K562 (cell line): ENCODE results near the gene NUP188. TPM values are rescaled to one million over a fixed set of nuclear protein-coding genes. Genes with fewer than 3 reads are reported as not detected.

Experiments
- ATAC-seq: fragments of 200-7000 bp; cut with Tn5 transposase; 3 replicates; pipeline ENCODE4 v1.9.1; 2020; ENCODE audit warnings: moderate library complexity
- BruUV-seq: library from RNA; stranded (reverse); fragments of 400-500 nt; replicated peaks from 2 replicates; lab custom pipeline; 2021; lab: Mats Ljungman, UMichigan
- CTCF ChIA-PET: fragments of 300-600 bp; formaldehyde crosslinking; extraction: SDS; loops from one replicate; lab custom pipeline; 2021; ENCODE audit warnings: low intra/inter-chr PET ratio; lab: Yijun Ruan, JAX
- POLR2A ChIA-PET: fragments of 300-600, 350-650 bp; sonication (Branson Sonifier 250); formaldehyde crosslinking; extraction: SDS; loops from one replicate; lab custom pipeline; 2021; ENCODE audit warnings: antibody characterized with exemption, inconsistent platforms; lab: Yijun Ruan, JAX
- DNase-seq, 4 experiments: peaks; one replicate each; pipeline versions ENCODE4 v3.0.0 to v3.0.0-alpha.2; 2011 to 2018; ENCODE audit warnings: low spot score in 3 of 4, mixed read lengths in 3 of 4; ENCODE audit errors: extremely low read depth in 1 of 4
- FAIRE-seq: peaks from 2 replicates; lab custom pipeline; 2011; peaks lifted over from hg19 to GRCh38; lab: Jason Lieb, UNC
- H2AFZ ChIP-seq: 2 replicates; pipeline ENCODE4 v1.6.0; 2011; ENCODE audit warnings: low read depth, low read length, control low read depth, inconsistent platforms
- H3K27ac ChIP-seq: fragments of 200-600 bp; 3 replicates; pipeline ENCODE4 v1.8.0; 2011; ENCODE audit warnings: low read depth, mild to moderate bottlenecking, control low read depth, inconsistent platforms, low read length, moderate library complexity, mixed read lengths; ENCODE audit errors: extremely low read depth
- H3K27me3 ChIP-seq, 2 experiments: fragments of 300-600 bp in 1 of 2; 2 replicates in 1 of 2; 3 replicates in 1 of 2; pipeline versions ENCODE4 v1.6.0 to v1.8.0; 2011; ENCODE audit warnings: inconsistent platforms in 2 of 2, low read length in 2 of 2, mild to moderate bottlenecking in 1 of 2, mixed read lengths in 1 of 2, moderate library complexity in 1 of 2; ENCODE audit not compliant: control insufficient read depth in 2 of 2, insufficient read depth in 2 of 2
- H3K36me3 ChIP-seq: fragments of 300-600 bp; 3 replicates; pipeline ENCODE4 v1.8.0; 2011; ENCODE audit warnings: mild to moderate bottlenecking, low read length, inconsistent platforms; ENCODE audit not compliant: control insufficient read depth, insufficient read depth
- H3K4me1 ChIP-seq, 2 experiments: fragments of 200-600 bp in 1 of 2; replicated peaks in 1 of 2; 2 replicates in 1 of 2; 3 replicates in 1 of 2; pipeline versions ENCODE4 v1.5.1 to v1.8.0; 2011; ENCODE audit warnings: inconsistent platforms in 2 of 2, low read length in 2 of 2, mild to moderate bottlenecking in 1 of 2, mixed read lengths in 1 of 2, moderate library complexity in 1 of 2; ENCODE audit not compliant: control insufficient read depth in 2 of 2, insufficient read depth in 2 of 2
- H3K4me2 ChIP-seq: 2 replicates; pipeline ENCODE4 v1.6.1; 2011; ENCODE audit warnings: low read length, control low read depth, inconsistent platforms, mixed read lengths; ENCODE audit not compliant: insufficient read depth
- H3K4me3 ChIP-seq: fragments of 200-600 bp; sonication (generic), shearing (Covaris generic); 2 replicates; pipeline ENCODE4 v1.5.1; 2016; ENCODE audit warnings: control low read depth, inconsistent platforms
- H3K79me2 ChIP-seq: fragments of 200-600 bp; 3 replicates; pipeline ENCODE4 v1.8.0; 2011; ENCODE audit warnings: low read length, inconsistent platforms; ENCODE audit not compliant: control insufficient read depth, insufficient read depth
- H3K9ac ChIP-seq, 2 experiments: 2 replicates each; pipeline versions ENCODE4 v1.6.0 to v1.6.1; 2011; ENCODE audit warnings: low read depth in 2 of 2, low read length in 2 of 2, control low read depth in 1 of 2, inconsistent platforms in 1 of 2, mild to moderate bottlenecking in 1 of 2, mixed read lengths in 1 of 2; ENCODE audit not compliant: insufficient read depth in 1 of 2
- H3K9me1 ChIP-seq: one replicate; pipeline ENCODE4 v1.6.0; 2011; ENCODE audit warnings: inconsistent platforms, mild to moderate bottlenecking, low read length, moderate library complexity; ENCODE audit not compliant: control insufficient read depth, insufficient read depth
- H3K9me3 ChIP-seq: replicated peaks from 2 replicates; pipeline ENCODE4 v1.5.1; 2011; ENCODE audit warnings: low read depth, low read length, inconsistent platforms; ENCODE audit not compliant: control insufficient read depth, insufficient read depth
- H4K20me1 ChIP-seq: replicated peaks from 2 replicates; pipeline ENCODE4 v1.6.1; 2011; ENCODE audit warnings: low read length, inconsistent platforms, mixed read lengths; ENCODE audit not compliant: control insufficient read depth, insufficient read depth
- HNRNPUL1 ChIP-seq: fragments of 200-400 bp; formaldehyde crosslinking; IDR thresholded peaks from 2 replicates; pipeline ENCODE4 v1.6.1; 2017; ENCODE audit warnings: low read length
- SMARCA4 ChIP-seq: fragments of 450-650 bp; IDR thresholded peaks from 2 replicates; pipeline ENCODE4 v1.6.1; 2016
- SREBF2 ChIP-seq: sonication (generic); formaldehyde crosslinking; IDR thresholded peaks from 2 replicates; pipeline ENCODE4 v1.4.0; 2020; ENCODE audit warnings: mild to moderate bottlenecking, missing genetic modification reagents
- WGBS: fragments of 100-300 bp; shearing (Covaris generic); methylation state at CpG from one replicate; pipeline ENCODE4 v1.1.6; 2016; ENCODE audit warnings: low coverage, mixed read lengths; ENCODE audit not compliant: insufficient coverage; ENCODE audit errors: missing lambda C conversion rate; 5-methylcytosine and 5-hydroxymethylcytosine counted together
- in situ Hi-C: fragments of 300-500 bp; cut with MboI; formaldehyde crosslinking; loops from 4 replicates; pipeline ENCODE4 v1.15.0; 2018; ENCODE audit warnings: inconsistent platforms, mixed read lengths
- intact Hi-C: fragments of 100-400 bp; cut with micrococcal nuclease; formaldehyde crosslinking; loops from 2 replicates; pipeline ENCODE4 v1.14.2; 2022
- polyA plus RNA-seq, 8 experiments: library from polyadenylated mRNA; depleted of rRNA in 4 of 8; stranded (reverse) in 5 of 8; unstranded in 3 of 8; fragments of >200 nt; fragmentation: Nextera tagmentation in 2 of 8; fragmentation: Illumina TruSeq in 1 of 8; extraction: Ambion mirVana in 2 of 8; extraction: Trizol in 1 of 8; gene quantifications; 2 replicates each; pipeline versions ENCODE4 v1.2.1 to v1.2.3, GENCODE V29; 2011 to 2014; ENCODE audit warnings: inconsistent platforms in 1 of 8, missing spikeins in 1 of 8
- total RNA-seq, 7 experiments: library from RNA; depleted of rRNA in 6 of 7; stranded (reverse); fragments of >200 nt in 6 of 7; fragmentation: Illumina TruSeq in 2 of 7; extraction: Trizol in 2 of 7; gene quantifications; 2 replicates each; pipeline versions ENCODE4 v1.2.1 to v1.2.3, GENCODE V29; 2011 to 2021; ENCODE audit warnings: low replicate concordance in 1 of 7
- TF ChIP-seq, protein P1 (sequence below): fragments of 250-450 bp; sonication (Bioruptor Pico); IDR thresholded peaks from 2 replicates; pipeline ENCODE4 v1.8.0; 2022; ENCODE audit warnings: inconsistent platforms, mild to moderate bottlenecking, moderate library complexity, borderline replicate concordance
- TF ChIP-seq, protein P2 (sequence below): sonication (generic); formaldehyde crosslinking; IDR thresholded peaks from 2 replicates; pipeline ENCODE4 v1.8.1; 2022; ENCODE audit warnings: missing genetic modification reagents
- TF ChIP-seq, protein P3 (sequence below), 2 experiments: IDR thresholded peaks; 2 replicates each; pipeline ENCODE4 v1.6.1; 2012; ENCODE audit warnings: improper control_type of control experiment in 2 of 2, low read depth in 2 of 2, low read length in 2 of 2, borderline replicate concordance in 1 of 2
- TF ChIP-seq, protein P4 (sequence below), 3 experiments: IDR thresholded peaks in 2 of 3; conservative IDR thresholded peaks in 1 of 3; 2 replicates each; pipeline ENCODE4 v1.5.1; 2011 to 2012; ENCODE audit warnings: low read length in 3 of 3, mild to moderate bottlenecking in 3 of 3, control low read depth in 2 of 3, improper control_type of control experiment in 1 of 3, inconsistent platforms in 1 of 3, low read depth in 1 of 3, mixed read lengths in 1 of 3, moderate library complexity in 1 of 3; ENCODE audit not compliant: insufficient read depth in 2 of 3

NUP188 gene
- total and polyA plus RNA-seq, 9 of the 15 experiments (the other 6 are each of a cell fraction or from before 2014, with no cell fraction given), result 11.7 to 135 (median 70.6) TPM

DNA sequence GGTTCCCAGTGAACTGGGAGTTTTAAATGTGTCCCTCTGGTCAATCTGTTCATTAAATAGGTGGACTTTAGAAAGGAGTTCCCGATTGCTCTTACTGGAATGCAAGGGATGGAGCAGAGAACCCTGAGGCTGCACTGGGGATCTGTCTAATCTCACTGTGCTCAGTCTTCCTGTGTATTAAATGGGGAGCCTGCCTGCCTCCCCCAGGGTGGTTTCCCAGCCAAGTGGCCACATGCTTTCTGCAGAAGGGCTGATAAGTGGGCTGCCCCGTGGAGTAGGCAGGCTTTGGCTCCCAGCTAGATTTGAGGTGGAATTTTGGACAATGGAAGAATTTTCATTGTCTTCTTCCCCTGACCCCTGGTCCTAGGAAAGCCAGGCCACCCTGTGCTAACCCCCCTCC is 40.8 kb upstream of the NUP188 start (continued):
- TF ChIP-seq, protein P1, sequence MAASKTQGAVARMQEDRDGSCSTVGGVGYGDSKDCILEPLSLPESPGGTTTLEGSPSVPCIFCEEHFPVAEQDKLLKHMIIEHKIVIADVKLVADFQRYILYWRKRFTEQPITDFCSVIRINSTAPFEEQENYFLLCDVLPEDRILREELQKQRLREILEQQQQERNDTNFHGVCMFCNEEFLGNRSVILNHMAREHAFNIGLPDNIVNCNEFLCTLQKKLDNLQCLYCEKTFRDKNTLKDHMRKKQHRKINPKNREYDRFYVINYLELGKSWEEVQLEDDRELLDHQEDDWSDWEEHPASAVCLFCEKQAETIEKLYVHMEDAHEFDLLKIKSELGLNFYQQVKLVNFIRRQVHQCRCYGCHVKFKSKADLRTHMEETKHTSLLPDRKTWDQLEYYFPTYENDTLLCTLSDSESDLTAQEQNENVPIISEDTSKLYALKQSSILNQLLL (CRISPR knock-in tag), result no peak
- TF ChIP-seq, protein P2, sequence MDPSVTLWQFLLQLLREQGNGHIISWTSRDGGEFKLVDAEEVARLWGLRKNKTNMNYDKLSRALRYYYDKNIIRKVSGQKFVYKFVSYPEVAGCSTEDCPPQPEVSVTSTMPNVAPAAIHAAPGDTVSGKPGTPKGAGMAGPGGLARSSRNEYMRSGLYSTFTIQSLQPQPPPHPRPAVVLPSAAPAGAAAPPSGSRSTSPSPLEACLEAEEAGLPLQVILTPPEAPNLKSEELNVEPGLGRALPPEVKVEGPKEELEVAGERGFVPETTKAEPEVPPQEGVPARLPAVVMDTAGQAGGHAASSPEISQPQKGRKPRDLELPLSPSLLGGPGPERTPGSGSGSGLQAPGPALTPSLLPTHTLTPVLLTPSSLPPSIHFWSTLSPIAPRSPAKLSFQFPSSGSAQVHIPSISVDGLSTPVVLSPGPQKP (CRISPR knock-in tag), result no peak

DNA sequence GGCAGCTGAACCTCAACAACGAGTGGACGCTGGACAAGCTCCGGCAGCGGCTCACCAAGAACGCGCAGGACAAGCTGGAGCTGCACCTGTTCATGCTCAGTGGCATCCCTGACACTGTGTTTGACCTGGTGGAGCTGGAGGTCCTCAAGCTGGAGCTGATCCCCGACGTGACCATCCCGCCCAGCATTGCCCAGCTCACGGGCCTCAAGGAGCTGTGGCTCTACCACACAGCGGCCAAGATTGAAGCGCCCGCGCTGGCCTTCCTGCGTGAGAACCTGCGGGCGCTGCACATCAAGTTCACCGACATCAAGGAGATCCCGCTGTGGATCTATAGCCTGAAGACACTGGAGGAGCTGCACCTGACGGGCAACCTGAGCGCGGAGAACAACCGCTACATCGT is 39.1 kb upstream of the NUP188 start:
- in situ Hi-C loops (no loop called here), intact Hi-C loops (no loop called here)
- POLR2A ChIA-PET, result no interaction called here
- H3K9me1 ChIP-seq, result no peaks in the 10 kb centered on the region
- no peak for ATAC-seq
- peaks cover 42% of the 10 kb centered on the region; the same call in 2 of the 3 replicates for H3K36me3 ChIP-seq
- WGBS, result 96% methylated on average over 24 of the region's 24 CpGs
- 0 out of 3 replicates have a peak, but pooled peaks cover 4% of the 10 kb centered on the region for H3K79me2 ChIP-seq
- BruUV-seq, result no TSS peak
- peaks cover 7 to 32% of the 10 kb centered on the region in 2 experiments; a peak in 4 of 5 replicates for H3K4me1 ChIP-seq
- H3K9ac ChIP-seq, result no peak overlapping the region
- H3K27ac ChIP-seq, result no peak overlapping the region
- no peak overlapping the region for H3K4me2 ChIP-seq
- H4K20me1 ChIP-seq, result no peaks in the 10 kb centered on the region; the same call in 1 of the 2 replicates
- H3K27me3 ChIP-seq, result no peaks in the 10 kb centered on the region; a peak in 1 of 5 replicates
- no peaks in the 10 kb centered on the region for H3K9me3 ChIP-seq
- CTCF ChIA-PET, result no interaction called here
- TF ChIP-seq, protein P3, sequence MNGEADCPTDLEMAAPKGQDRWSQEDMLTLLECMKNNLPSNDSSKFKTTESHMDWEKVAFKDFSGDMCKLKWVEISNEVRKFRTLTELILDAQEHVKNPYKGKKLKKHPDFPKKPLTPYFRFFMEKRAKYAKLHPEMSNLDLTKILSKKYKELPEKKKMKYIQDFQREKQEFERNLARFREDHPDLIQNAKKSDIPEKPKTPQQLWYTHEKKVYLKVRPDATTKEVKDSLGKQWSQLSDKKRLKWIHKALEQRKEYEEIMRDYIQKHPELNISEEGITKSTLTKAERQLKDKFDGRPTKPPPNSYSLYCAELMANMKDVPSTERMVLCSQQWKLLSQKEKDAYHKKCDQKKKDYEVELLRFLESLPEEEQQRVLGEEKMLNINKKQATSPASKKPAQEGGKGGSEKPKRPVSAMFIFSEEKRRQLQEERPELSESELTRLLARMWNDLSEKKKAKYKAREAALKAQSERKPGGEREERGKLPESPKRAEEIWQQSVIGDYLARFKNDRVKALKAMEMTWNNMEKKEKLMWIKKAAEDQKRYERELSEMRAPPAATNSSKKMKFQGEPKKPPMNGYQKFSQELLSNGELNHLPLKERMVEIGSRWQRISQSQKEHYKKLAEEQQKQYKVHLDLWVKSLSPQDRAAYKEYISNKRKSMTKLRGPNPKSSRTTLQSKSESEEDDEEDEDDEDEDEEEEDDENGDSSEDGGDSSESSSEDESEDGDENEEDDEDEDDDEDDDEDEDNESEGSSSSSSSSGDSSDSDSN (IDR thresholded peaks at IDR 0.05; ENCODE audit: borderline replicate concordance in 1 of 2, low read depth in 2 of 2, low read length in 2 of 2), result no peak
- TF ChIP-seq, protein P4, sequence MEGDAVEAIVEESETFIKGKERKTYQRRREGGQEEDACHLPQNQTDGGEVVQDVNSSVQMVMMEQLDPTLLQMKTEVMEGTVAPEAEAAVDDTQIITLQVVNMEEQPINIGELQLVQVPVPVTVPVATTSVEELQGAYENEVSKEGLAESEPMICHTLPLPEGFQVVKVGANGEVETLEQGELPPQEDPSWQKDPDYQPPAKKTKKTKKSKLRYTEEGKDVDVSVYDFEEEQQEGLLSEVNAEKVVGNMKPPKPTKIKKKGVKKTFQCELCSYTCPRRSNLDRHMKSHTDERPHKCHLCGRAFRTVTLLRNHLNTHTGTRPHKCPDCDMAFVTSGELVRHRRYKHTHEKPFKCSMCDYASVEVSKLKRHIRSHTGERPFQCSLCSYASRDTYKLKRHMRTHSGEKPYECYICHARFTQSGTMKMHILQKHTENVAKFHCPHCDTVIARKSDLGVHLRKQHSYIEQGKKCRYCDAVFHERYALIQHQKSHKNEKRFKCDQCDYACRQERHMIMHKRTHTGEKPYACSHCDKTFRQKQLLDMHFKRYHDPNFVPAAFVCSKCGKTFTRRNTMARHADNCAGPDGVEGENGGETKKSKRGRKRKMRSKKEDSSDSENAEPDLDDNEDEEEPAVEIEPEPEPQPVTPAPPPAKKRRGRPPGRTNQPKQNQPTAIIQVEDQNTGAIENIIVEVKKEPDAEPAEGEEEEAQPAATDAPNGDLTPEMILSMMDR (IDR thresholded peaks at IDR 0.05 in 2 of 3, conservative IDR thresholded peaks at IDR 0.05 in 1 of 3; ENCODE audit: insufficient read depth in 2 of 3, low read depth in 1 of 3, low read length in 3 of 3), result no peak
- no peak for TF ChIP-seq SREBF2
- TF ChIP-seq SMARCA4, result no peak
- TF ChIP-seq HNRNPUL1, result no peak
- no peak overlapping the region for H2AFZ ChIP-seq
- DNase-seq, result no peak
- no peak overlapping the region for H3K4me3 ChIP-seq
- no peak for FAIRE-seq
